Mucosa of rectum (tissue), 2 donors: ENCODE measurements around the gene DPYD.
A peak's percentile ranks its signal among the peaks of the same experiment; 100 is the strongest.

ENCODE experiments used
- H3K27ac ChIP-seq, 2 donors: one replicate each; pipeline ENCODE4 v1.7.0; 2013; ENCODE audit warnings: inconsistent platforms in 2 of 2, low read depth in 2 of 2, low read length in 2 of 2
- H3K27me3 ChIP-seq, 2 donors: one replicate each; pipeline ENCODE4 v1.7.0; 2013; ENCODE audit warnings: low read length in 2 of 2; ENCODE audit not compliant: control insufficient read depth in 2 of 2, insufficient read depth in 2 of 2
- H3K36me3 ChIP-seq, 2 donors: one replicate each; pipeline ENCODE4 v1.7.0; 2013; ENCODE audit warnings: low read length in 2 of 2; ENCODE audit not compliant: control insufficient read depth in 2 of 2, insufficient read depth in 2 of 2
- H3K4me1 ChIP-seq, 2 donors: one replicate each; pipeline ENCODE4 v1.7.0; 2013; ENCODE audit warnings: low read length in 2 of 2, mild to moderate bottlenecking in 1 of 2; ENCODE audit not compliant: control insufficient read depth in 2 of 2, insufficient read depth in 2 of 2
- H3K4me3 ChIP-seq, 2 donors: one replicate each; pipeline ENCODE4 v1.7.0; 2013; ENCODE audit warnings: low read length in 2 of 2
- H3K9ac ChIP-seq, 2 donors: one replicate each; pipeline ENCODE4 v1.7.0; 2013; ENCODE audit warnings: low read length in 2 of 2, low read depth in 1 of 2, mild to moderate bottlenecking in 1 of 2
- H3K9me3 ChIP-seq, 2 donors: one replicate each; pipeline ENCODE4 v1.7.0; 2013; ENCODE audit warnings: low read length in 2 of 2; ENCODE audit not compliant: control insufficient read depth in 2 of 2
- donor health status: healthy.
- donor health status: Normal muscosa, but diverticular disease.

Gene DPYD

GRCh38 chr1:97926017-97926708, 5.3 kb upstream of the DPYD start:
- no peak overlapping the region for H3K9ac ChIP-seq
- no peak overlapping the region for H3K4me3 ChIP-seq
- no peaks in the 10 kb centered on the region for H3K27me3 ChIP-seq
- no peaks in the 10 kb centered on the region for H3K36me3 ChIP-seq
- H3K27ac ChIP-seq = no peak overlapping the region
- no peaks in the 10 kb centered on the region for H3K9me3 ChIP-seq
- peaks cover 2 to 3% of the 10 kb centered on the region in 2 donors for H3K4me1 ChIP-seq

DNA sequence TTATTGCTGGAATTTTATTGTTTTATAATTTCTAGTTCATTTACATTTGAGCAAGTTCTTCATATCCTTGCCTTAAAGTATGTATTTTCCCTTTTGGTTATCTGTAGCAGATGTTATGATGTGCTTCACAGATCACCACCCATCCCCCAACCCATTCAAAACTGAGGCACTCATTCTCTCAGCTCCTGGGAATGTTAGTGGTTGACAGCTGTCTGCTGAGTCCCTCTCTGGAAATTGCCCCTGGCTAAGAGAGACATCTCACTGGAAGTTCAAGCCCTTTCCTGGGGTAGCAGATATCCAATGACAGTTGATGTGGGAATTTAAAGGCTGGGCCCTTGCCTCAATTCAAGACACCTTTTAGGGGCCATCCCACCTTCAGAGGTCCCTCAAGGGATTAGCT, 4.3 kb upstream of the DPYD start:
- H3K9me3 ChIP-seq = no peaks in the 10 kb centered on the region
- H3K27me3 ChIP-seq = no peaks in the 10 kb centered on the region
- H3K4me1 ChIP-seq = peaks cover 2 to 3% of the 10 kb centered on the region in 2 donors
- no peak overlapping the region for H3K4me3 ChIP-seq
- H3K27ac ChIP-seq = no peak overlapping the region
- no peaks in the 10 kb centered on the region for H3K36me3 ChIP-seq
- H3K9ac ChIP-seq = no peak overlapping the region

DNA sequence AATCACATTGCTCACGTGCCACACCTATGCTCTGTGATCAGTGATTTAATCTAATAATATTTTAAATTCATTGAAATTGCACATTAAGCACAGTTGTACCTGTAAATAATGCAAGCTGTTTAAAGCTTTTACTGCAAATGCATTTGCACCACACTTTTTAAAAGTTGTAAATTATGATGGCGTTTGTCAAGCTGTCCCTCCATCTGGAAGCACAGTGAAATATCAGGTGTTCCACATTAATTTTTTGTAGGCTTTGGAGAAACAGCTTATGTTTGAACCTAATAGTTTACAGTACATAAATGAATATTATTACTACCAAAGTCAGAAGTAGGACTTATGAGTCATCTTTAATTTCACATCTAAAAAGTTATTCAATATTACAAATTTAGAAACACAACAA, 3.0 kb upstream of the DPYD start:
- Histone ChIP-seq H3K4me3 (no peak overlapping the region), H3K27ac (no peak overlapping the region), H3K27me3 (no peaks in the 10 kb centered on the region), H3K36me3 (no peaks in the 10 kb centered on the region), H3K4me1 (peaks cover 2 to 4% of the 10 kb centered on the region in 2 donors), H3K9me3 (no peaks in the 10 kb centered on the region), H3K9ac (no peak overlapping the region)

DNA sequence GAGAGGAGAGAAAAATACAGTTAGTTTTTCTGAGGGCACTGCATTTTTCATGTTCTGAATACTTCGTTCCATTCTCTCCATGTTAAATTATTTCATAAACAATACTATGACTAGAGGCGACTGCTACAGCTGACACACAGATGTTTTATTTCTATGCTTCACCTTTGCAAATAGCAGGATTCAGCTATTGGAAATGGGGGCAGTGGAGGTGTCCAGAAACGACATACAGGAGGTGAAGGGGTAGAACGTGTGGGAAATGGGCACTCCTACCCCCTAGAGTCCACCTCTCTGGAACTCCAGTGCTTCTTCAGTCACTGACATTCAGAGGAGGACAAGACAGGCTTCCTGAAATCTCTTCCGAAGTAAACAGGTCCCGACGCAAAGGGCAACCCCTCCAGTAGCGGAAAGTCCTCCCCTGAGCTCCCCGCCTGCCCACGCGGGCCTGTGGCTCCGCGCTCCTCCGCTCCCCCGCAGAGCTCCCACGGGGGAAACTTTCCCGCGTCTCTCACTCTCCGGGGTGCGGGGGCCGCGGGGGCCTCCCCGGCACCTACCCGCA, 480 bp downstream of the DPYD start:
- no peaks in the 10 kb centered on the region for H3K36me3 ChIP-seq
- H3K27me3 ChIP-seq = no peaks in the 10 kb centered on the region
- H3K4me1 ChIP-seq = peaks cover 2 to 4% of the 10 kb centered on the region in 2 donors
- H3K9ac ChIP-seq = peak overlapping the region; percentile 87 to 90
- H3K4me3 ChIP-seq = peak overlapping the region; percentile 89 to 99
- peak overlapping the region; percentile 92 for H3K27ac ChIP-seq
- no peaks in the 10 kb centered on the region for H3K9me3 ChIP-seq

- H3K4me3 ChIP-seq = peak overlapping the region; percentile 89 to 99
- no peaks in the 10 kb centered on the region for H3K36me3 ChIP-seq
- no peaks in the 10 kb centered on the region for H3K27me3 ChIP-seq
- H3K9me3 ChIP-seq = no peaks in the 10 kb centered on the region
- H3K27ac ChIP-seq = peak overlapping the region; percentile 2 to 92
- peak overlapping the region; percentile 87 to 90 for H3K9ac ChIP-seq
- H3K4me1 ChIP-seq = peaks cover 2 to 4% of the 10 kb centered on the region in 2 donors
Measured at GRCh38 chr1:97919585-97920261, 1.1 kb downstream of the DPYD start.

DNA sequence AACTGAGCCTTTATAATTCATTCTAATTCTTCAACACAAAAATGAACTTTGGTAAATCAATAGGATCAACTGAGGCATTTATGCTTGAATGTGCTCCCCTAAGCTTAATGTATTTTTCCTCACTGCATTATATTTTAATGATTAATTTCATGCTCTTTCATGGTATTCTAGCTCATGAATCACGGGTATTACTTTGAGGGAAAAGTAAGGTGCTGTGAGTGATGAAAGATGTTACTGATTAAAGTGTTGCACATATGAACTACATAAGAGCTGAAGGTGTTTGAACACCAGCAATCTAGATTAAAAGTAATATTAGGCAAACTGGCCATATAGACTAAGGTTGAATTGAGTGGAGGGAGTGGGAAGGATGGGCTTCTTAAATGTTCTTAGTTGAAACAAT, 1.9 kb downstream of the DPYD start:
- Histone ChIP-seq H3K4me3 (peak overlapping the region; percentile 89 to 99), H3K9ac (no peak overlapping the region), H3K36me3 (no peaks in the 10 kb centered on the region), H3K27ac (no peak overlapping the region), H3K27me3 (no peaks in the 10 kb centered on the region), H3K4me1 (peaks cover 2 to 4% of the 10 kb centered on the region in 2 donors), H3K9me3 (no peaks in the 10 kb centered on the region)

DNA sequence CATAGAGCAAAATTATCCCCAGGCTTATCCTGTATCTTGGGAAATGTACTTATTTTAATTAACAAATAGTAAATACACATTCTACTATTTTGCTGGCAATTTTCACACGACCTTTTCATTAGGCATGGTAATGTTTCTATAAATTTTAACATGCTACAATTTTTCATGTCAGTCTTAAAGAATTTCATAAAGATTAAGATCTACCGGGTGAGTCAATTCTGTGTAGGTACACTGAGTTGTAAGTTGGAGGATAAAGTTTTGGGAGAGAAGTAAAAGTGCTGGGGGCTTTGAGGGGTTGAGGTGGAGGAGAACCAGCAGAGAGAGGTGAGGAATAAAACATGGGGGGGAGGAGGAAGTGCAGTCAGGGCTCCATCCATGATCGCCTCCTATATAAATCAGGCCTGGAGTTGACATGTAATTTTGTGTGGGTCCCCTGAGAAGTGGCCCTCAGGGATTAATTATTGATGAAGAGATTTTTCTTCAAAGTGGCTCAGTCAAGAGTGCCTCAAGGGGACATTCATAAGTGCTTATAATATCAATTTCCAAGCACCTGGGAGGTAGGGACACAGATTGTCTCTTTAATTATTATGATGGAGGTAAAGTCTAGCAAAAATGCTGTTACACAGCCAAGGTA, 7.2 kb downstream of the DPYD start:
- no peak overlapping the region for H3K4me3 ChIP-seq
- H3K36me3 ChIP-seq = no peaks in the 10 kb centered on the region
- H3K4me1 ChIP-seq = no peaks in the 10 kb centered on the region
- no peak overlapping the region for H3K27ac ChIP-seq
- H3K27me3 ChIP-seq = no peaks in the 10 kb centered on the region
- H3K9me3 ChIP-seq = no peaks in the 10 kb centered on the region
- H3K9ac ChIP-seq = no peak overlapping the region

GRCh38 chr1:97911266-97912215, 9.3 kb downstream of the DPYD start:
- Histone ChIP-seq H3K4me1 (no peaks in the 10 kb centered on the region), H3K27ac (no peak overlapping the region), H3K9ac (no peak overlapping the region), H3K36me3 (no peaks in the 10 kb centered on the region), H3K27me3 (no peaks in the 10 kb centered on the region), H3K9me3 (no peaks in the 10 kb centered on the region), H3K4me3 (no peak overlapping the region)

DNA sequence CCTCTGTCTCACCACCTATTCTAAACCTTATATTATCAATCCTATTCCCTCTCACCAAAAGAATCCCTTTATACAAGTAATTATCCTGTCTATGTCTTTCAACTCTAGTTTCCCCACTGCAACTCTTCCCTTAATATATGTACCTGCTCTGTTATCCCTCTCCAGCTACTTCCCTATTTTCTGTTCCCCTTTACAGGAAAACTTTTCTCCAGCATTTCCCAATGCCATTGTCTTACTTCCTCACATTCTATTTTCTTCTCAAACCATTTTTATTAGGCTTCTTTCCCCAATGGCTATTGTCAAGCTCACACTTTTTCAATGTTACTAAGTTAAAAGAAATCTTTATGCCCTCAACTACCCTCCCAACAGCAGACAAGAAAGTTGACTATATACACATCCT, 11.6 kb downstream of the DPYD start:
- Histone ChIP-seq H3K36me3 (no peaks in the 10 kb centered on the region), H3K4me3 (no peak overlapping the region), H3K27me3 (no peaks in the 10 kb centered on the region), H3K9ac (no peak overlapping the region), H3K27ac (no peak overlapping the region), H3K4me1 (no peaks in the 10 kb centered on the region), H3K9me3 (no peaks in the 10 kb centered on the region)
